GM21786 (cell line): ENCODE measurements around the gene TTC33.
"Not testable (repeated sequence)": the region's sequence is repeated elsewhere in the genome, so short reads cannot be mapped to it uniquely, and the experiment has no call there.

Experiments
- ATAC-seq: cut with Tn5 transposase; IDR thresholded peaks from one replicate; pipeline ENCODE4 v1.9.1; 2021; ENCODE audit not compliant: unreplicated experiment

The TTC33 gene

DNA sequence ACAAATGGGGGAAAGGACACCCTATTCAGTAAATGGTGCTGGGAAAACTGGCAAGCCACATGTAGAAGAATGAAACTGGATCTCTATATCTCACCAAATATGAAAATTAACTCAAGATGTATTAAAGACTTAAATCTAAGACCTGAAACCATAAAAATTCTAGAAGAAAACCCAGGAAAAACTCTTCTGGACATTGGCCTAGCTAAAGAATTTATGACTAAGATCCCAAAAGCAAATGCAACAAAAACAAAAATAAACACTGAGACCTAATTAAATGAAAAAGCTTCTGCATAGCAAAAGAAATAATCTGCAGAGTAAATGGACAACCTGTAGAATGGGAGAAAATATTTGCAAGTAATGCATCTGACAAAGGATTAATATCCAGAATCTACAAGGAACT is 99.7 kb downstream of the TTC33 start:
- not testable (repeated sequence) for ATAC-seq

- ATAC-seq = no peak
Measured at GRCh38 chr5:40655138-40655537, 100.6 kb downstream of the TTC33 start.

DNA sequence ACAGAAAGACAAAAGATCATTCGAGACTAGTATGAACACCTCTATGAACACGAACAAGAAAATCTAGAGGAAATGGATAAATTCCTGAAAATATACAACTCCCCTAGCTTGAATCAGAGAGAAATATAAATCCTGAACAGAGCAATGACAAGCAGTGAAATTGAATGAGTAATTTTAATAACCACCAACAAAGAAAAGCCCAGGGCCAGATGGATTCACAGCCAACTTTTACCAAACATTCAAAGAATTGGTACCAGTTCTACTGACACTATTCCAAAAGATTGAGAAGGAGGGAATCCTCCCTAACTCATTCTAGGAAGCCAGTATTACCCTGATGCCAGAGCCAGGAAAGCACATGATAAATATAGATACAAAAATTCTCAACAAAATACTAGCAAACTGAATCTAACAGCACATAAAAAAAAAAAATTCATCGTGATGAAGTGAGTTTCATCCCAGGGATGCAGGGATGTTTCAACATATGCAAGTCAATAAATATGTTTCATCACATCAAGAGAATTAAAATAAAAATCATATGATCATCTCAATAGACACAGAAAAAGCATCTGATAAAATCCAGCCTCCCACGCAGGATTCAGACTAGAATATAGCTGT is 101.3 kb downstream of the TTC33 start:
- no peak for ATAC-seq

DNA sequence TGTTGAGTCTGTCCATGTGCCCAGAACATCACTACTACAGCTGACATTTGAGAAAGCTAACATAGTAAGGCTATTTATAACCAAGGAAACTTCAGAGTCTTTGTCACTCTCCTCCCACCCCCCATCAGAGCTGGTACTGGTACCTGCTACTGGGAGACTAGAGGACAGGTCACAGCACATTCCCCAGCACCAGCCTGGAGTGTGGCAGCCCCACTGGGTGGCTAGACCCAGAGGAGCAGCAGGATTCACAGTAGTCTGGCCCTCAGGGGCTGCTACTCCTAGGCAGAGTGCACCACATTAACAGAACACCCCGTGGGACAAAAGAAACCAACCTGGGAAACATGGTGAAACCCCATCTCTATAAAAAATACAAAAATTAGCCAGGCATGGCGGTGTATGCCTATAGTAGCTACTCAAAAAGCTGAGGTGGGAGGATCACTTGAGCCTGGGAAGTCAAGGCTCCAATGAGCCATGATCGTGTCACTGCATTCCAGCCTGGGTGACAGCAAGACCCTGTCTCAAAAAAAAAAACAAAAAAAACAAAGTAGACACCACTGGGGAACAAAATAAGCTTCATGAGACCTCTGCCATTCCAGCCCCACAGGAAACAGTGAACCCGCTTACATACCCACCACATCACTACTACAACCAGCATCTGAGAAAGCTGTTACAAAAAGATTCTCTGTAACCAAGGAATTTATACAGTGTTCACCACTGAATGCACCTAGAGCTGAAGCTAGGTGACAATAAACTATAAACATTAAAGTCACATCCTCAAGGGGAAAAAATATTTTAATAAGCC is 102.3 kb downstream of the TTC33 start:
- peak; percentile 52 for ATAC-seq

DNA sequence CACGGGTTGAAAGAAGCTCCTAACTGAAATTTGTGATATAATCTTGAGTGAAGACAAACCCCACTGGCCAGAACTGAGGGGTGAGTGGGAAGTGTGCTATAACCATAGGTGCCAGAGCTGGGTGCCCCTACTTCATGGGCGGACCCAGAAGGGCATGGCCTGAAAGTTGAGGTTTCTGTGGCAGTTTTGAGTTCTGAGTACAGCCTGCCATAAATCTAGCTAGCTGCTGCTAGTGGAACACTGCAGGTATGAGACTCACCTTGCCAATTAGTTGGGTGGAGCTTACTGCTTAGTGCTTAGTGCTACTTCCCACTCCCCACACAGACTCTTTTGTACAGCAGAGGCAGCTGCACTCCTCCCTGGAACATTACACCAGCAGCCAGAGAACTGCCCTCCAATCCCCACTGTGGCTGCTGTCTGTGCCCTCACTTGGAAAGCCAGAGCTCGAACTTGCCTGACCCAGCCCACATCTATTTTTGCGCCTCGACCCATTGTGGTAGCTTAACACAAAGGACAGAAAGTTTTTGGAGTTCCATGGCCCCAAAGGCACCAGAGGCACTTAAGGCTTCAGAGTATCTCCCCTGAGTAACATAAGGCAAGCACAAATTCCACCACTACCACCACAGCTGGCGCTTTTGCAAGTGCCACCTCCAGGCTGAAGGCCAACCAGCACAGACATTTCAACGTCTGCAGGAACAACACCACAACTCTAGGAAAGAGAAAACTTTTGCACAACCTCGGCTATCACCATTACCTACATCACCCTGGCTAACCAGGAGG is 103.1 kb downstream of the TTC33 start:
- no peak for ATAC-seq

GRCh38 chr5:40651201-40651600 is 104.6 kb downstream of the TTC33 start:
- ATAC-seq = no peak

- ATAC-seq = no peak
Measured at GRCh38 chr5:40649463-40650030, 106.2 kb downstream of the TTC33 start.

DNA sequence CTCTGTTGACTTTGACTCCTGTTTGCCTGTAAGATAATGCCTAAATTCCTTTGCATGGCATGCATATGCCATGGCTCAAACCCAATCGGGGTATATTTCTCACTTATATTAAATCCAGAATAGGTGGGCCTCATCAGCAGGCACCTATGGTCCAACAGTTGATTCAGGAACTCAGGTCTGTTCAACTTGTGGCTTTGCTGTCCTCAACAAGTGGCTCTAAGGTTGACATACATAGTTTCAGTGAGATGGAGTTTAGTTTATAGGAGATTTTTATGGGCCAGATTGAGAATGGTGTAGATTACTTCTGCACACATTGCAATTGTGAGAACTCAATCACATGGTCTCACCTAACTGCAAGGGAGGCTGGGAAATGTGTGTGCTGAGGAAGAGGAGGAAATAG is 107.6 kb downstream of the TTC33 start:
- ATAC-seq = no peak

DNA sequence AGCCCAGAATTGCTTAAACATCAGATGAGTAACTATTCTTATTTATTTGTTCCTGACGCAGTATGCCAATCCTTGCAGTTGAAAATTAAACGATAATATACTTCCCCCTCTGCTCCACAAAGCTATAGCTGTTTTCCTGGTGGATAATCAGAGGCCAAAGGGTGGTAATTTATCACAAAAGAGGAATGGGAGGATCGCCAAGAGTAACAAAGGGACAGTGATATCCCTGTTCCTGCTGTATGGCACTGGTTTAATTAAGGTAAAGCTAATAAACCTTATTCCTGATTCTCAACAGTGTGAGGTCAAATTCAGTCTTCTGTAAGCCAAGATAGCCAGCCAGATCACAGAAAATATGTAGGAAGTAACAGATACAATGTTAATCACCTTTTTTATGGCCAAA is 109.5 kb downstream of the TTC33 start:
- ATAC-seq = no peak

- ATAC-seq = not testable (repeated sequence)
Measured at GRCh38 chr5:40639531-40639930, 116.2 kb downstream of the TTC33 start.

- no peak for ATAC-seq
Measured at GRCh38 chr5:40634593-40634992, 121.2 kb downstream of the TTC33 start.

DNA sequence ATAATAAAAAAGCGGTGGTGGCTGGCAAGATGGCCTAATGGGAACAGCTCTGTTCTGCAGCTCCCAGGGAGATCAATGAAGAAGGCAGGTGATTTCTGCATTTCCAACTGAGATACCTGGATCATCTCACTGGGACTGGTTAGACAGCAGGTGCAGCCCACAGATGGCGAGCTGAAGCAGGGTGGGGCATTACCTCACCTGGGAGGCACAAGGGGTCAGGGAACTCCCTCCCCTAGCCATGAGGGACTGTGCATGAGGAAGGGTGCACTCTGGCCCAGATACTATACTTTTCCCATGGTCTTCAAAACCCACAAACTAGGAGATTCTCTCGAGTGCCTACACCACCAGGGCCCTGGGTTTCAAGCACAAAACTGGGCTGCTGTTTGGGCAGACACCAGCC is 121.6 kb downstream of the TTC33 start:
- ATAC-seq = no peak

- ATAC-seq = no peak
Measured at GRCh38 chr5:40631236-40631635, 124.5 kb downstream of the TTC33 start.

- no peak for ATAC-seq
Measured at GRCh38 chr5:40630126-40630525, 125.6 kb downstream of the TTC33 start.

- ATAC-seq = no peak
Measured at GRCh38 chr5:40628407-40628806, 127.4 kb downstream of the TTC33 start.

- no peak for ATAC-seq
Measured at GRCh38 chr5:40627706-40628105, 128.1 kb downstream of the TTC33 start.

DNA sequence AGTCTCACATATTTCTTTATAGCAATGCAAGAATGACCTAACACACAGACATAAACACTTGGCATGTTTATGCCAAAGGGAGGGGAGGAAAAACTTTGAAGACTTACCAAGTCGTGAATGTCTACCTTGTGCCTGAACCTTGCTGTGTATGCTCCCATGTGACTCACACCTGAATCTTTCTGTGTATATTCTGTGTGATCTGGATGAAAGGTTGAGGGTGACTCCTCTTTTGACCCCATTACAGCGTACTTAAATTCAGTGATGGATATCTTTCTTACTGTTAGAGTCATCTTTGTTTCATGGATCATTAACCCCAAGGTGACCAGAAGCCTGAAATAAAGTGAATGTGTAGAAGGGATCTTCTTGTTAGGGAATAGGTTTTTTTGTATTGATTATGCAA is 129.0 kb downstream of the TTC33 start:
- ATAC-seq = no peak

DNA sequence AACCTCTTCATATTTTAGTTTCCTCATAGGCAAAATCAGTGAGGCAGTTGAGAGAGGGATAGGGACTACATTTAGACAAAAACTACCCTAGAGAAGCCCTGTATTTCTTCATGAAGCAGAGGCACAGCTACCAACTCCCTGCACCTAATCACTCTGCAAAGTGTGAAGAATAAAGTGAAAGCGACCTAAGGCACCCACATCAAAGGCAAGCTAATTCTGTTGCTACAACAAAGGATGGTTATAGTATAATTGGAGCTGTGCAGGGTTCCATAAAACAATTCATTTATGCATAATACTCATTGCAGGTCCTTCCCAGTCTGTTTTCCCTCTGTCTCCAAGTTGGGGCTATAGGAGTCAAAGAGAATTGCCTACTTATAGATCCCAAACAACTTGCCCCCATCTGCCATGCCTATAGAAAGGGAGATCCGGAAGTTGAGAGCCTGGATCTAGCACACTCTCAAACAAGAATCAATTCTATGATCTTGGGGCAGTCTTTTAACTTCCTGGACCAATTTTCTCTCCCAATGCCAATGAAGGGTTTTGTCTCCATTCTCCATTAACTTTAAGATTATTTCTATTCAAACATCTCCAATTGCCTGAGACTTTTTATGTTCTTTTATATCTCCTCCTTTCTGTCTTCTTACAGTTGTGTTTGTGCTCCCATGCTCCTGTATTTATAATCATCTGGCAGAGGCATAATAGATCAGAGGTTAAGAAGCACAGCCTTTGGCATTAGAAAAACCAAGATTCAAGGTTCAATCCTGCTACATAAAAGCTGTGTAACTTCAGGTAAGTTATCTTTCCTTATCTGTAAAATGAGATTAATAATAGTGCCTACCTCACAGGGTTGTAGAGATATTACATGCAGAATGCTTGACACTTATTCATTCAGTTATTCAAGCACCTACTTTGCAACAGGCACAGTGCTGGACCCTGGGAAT is 132.0 kb downstream of the TTC33 start:
- ATAC-seq = no peak

DNA sequence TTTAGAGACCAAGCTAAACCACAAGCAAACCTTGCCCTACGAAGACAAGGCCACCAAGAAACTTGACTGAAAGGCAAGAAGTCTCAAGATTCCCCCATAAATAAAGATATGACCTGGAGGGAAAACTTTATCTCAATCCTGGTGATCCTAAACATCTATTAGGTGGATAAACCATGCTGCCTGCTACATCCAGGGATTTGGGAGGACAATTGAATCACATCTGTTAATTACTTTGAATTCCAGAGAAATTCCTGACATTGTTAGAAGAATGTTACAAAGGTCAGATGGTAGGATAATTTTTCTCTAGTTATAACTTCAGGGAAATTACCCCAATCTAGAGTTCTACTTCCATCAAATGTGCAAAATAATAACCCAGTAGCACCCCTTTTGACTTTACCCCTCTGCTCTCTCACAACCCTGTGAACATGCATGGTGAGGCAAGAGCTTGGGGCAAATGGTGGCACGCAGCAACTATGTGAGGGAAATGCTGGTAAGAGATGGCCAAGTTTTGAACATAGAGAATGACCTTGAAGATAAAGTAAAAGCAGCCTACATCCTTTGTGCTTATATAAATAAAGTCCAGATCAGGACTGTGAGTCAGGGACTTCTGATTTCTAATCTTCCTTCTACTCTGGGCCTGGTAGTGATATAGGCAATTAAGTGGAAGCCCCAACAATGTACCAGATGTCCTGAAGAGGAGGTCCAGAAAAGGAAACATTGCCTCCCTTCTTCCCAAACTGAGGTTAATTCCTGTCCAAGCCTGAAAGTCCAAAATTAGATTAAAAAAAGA is 133.1 kb downstream of the TTC33 start:
- ATAC-seq = no peak

DNA sequence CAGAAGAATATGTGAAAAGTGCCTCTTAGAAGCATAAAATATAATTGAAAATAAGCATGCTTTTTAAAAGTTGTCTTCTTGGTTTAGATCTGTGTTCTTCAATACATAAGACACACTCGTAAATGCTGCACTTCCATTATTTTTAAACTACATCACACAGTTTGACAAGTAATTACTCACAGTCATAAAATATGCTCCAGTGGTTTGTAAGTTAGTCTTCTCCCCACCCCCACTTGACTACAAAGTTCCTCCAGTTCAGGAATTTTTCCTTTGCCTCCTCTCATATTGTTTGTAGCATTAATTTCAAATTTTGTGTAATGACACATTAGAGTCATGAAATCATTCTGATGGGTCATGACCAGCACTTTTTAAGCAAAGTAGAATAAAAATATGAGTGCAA is 136.3 kb downstream of the TTC33 start:
- no peak for ATAC-seq
